Measurements from ENCODE around the gene FOXF1. TPM values are rescaled to one million over a fixed set of nuclear protein-coding genes. Genes with fewer than 3 reads are reported as not detected.
A peak's percentile ranks its signal among the peaks of the same experiment; 100 is the strongest.

FOXF1 gene
- total RNA-seq, 1 experiment from 2014 or later = not detected

DNA sequence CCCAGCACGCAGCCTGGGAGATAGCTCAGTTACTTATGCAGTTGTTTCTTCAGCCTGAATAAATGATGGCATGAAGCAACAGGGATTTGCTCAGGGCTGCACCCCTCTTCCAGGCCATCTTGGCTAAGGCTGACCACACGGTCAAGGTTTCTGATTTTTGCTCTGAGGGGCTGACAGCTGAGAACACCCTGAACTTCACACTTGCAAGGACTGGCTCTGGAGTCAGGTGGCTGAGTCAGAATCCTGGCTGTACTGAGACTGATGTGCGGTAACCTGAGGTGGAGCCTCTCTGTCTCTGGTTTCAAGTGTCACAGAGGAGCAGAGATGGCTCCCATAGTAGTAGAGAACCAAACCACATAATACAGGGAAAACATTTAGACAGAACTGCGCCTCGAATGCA, 40.0 kb downstream of the FOXF1 start (continued):
- TF ChIP-seq, protein P1, sequence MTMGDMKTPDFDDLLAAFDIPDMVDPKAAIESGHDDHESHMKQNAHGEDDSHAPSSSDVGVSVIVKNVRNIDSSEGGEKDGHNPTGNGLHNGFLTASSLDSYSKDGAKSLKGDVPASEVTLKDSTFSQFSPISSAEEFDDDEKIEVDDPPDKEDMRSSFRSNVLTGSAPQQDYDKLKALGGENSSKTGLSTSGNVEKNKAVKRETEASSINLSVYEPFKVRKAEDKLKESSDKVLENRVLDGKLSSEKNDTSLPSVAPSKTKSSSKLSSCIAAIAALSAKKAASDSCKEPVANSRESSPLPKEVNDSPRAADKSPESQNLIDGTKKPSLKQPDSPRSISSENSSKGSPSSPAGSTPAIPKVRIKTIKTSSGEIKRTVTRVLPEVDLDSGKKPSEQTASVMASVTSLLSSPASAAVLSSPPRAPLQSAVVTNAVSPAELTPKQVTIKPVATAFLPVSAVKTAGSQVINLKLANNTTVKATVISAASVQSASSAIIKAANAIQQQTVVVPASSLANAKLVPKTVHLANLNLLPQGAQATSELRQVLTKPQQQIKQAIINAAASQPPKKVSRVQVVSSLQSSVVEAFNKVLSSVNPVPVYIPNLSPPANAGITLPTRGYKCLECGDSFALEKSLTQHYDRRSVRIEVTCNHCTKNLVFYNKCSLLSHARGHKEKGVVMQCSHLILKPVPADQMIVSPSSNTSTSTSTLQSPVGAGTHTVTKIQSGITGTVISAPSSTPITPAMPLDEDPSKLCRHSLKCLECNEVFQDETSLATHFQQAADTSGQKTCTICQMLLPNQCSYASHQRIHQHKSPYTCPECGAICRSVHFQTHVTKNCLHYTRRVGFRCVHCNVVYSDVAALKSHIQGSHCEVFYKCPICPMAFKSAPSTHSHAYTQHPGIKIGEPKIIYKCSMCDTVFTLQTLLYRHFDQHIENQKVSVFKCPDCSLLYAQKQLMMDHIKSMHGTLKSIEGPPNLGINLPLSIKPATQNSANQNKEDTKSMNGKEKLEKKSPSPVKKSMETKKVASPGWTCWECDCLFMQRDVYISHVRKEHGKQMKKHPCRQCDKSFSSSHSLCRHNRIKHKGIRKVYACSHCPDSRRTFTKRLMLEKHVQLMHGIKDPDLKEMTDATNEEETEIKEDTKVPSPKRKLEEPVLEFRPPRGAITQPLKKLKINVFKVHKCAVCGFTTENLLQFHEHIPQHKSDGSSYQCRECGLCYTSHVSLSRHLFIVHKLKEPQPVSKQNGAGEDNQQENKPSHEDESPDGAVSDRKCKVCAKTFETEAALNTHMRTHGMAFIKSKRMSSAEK (CRISPR knock-in tag; IDR thresholded peaks at IDR 0.05; ENCODE audit: borderline replicate concordance) = no peak
- TF ChIP-seq TEAD4 (CRISPR knock-in tag; IDR thresholded peaks at IDR 0.05) (no peak), ELF4 (CRISPR knock-in tag; IDR thresholded peaks at IDR 0.05; ENCODE audit: low read depth) (no peak), TP53 (CRISPR knock-in tag; IDR thresholded peaks at IDR 0.05) (no peak)

DNA sequence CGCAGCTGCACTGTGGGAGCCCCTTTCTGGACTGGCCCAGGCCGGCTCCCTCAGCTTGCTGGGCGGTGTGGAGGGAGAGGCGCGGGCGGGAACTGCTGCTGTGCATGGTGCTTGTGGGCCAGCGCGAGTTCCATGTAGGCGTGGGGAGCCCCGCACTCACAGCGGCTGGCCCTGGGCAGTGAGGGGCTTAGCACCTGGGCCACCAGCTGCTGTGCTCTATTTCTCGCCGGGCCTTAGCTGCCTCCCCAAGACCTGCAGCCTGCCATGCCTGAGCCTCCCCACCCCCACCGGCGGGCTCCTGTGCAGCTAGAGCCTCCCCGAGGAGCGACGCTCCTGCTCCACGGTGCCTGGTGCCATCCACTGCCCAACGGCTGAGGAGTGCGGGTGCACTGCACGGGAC, 43.0 kb downstream of the FOXF1 start:
- Mint-ChIP-seq H3K9me3 (no peaks in the 10 kb centered on the region), H3K36me3 (0 out of 2 replicates have a peak, but pooled peaks cover under 1% of the 10 kb centered on the region), H3K4me1 (peaks cover 9% of the 10 kb centered on the region; the same call in 1 of the 2 replicates), H3K27me3 (ENCODE audit: low read depth) (no peaks in the 10 kb centered on the region), H3K27ac (no peak overlapping the region), H3K4me3 (0 out of 2 replicates have a peak overlapping the region, but pooled peaks have one; percentile 94)
- DNase-seq (ENCODE audit: low spot score) (no peak), ATAC-seq (no peak)
- ChIA-PET POLR2A (interaction anchor here (0.6 kb wide), 1 partner anchor 830 kb away, joined by 7 read pairs; no protein-coding TSS in a partner anchor), CTCF (no interaction called here)
- TF ChIP-seq HMGA2 (CRISPR knock-in tag; IDR thresholded peaks at IDR 0.05) (no peak), GABPB1 (CRISPR knock-in tag; IDR thresholded peaks at IDR 0.05) (no peak), NR3C1 (CRISPR knock-in tag; conservative IDR thresholded peaks at IDR 0.05; ENCODE audit: low read depth) (no peak), ZNF219 (CRISPR knock-in tag; IDR thresholded peaks at IDR 0.05; ENCODE audit: borderline replicate concordance) (no peak), MYBL2 (CRISPR knock-in tag; IDR thresholded peaks at IDR 0.05) (no peak), GRHL2 (CRISPR knock-in tag; IDR thresholded peaks at IDR 0.05; ENCODE audit: insufficient replicate concordance, severe bottlenecking) (no peak), RORB (CRISPR knock-in tag; IDR thresholded peaks at IDR 0.05) (no peak), NFATC4 (CRISPR knock-in tag; IDR thresholded peaks at IDR 0.05) (no peak), GTF2I (CRISPR knock-in tag; conservative IDR thresholded peaks at IDR 0.05) (no peak), ZBTB21 (CRISPR knock-in tag; IDR thresholded peaks at IDR 0.05; ENCODE audit: borderline replicate concordance) (no peak), CREM (CRISPR knock-in tag; IDR thresholded peaks at IDR 0.05) (no peak)
- TF ChIP-seq, protein P2, sequence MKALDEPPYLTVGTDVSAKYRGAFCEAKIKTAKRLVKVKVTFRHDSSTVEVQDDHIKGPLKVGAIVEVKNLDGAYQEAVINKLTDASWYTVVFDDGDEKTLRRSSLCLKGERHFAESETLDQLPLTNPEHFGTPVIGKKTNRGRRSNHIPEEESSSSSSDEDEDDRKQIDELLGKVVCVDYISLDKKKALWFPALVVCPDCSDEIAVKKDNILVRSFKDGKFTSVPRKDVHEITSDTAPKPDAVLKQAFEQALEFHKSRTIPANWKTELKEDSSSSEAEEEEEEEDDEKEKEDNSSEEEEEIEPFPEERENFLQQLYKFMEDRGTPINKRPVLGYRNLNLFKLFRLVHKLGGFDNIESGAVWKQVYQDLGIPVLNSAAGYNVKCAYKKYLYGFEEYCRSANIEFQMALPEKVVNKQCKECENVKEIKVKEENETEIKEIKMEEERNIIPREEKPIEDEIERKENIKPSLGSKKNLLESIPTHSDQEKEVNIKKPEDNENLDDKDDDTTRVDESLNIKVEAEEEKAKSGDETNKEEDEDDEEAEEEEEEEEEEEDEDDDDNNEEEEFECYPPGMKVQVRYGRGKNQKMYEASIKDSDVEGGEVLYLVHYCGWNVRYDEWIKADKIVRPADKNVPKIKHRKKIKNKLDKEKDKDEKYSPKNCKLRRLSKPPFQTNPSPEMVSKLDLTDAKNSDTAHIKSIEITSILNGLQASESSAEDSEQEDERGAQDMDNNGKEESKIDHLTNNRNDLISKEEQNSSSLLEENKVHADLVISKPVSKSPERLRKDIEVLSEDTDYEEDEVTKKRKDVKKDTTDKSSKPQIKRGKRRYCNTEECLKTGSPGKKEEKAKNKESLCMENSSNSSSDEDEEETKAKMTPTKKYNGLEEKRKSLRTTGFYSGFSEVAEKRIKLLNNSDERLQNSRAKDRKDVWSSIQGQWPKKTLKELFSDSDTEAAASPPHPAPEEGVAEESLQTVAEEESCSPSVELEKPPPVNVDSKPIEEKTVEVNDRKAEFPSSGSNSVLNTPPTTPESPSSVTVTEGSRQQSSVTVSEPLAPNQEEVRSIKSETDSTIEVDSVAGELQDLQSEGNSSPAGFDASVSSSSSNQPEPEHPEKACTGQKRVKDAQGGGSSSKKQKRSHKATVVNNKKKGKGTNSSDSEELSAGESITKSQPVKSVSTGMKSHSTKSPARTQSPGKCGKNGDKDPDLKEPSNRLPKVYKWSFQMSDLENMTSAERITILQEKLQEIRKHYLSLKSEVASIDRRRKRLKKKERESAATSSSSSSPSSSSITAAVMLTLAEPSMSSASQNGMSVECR (CRISPR knock-in tag; IDR thresholded peaks at IDR 0.05; ENCODE audit: borderline replicate concordance) = no peak
- TF ChIP-seq, protein P3, sequence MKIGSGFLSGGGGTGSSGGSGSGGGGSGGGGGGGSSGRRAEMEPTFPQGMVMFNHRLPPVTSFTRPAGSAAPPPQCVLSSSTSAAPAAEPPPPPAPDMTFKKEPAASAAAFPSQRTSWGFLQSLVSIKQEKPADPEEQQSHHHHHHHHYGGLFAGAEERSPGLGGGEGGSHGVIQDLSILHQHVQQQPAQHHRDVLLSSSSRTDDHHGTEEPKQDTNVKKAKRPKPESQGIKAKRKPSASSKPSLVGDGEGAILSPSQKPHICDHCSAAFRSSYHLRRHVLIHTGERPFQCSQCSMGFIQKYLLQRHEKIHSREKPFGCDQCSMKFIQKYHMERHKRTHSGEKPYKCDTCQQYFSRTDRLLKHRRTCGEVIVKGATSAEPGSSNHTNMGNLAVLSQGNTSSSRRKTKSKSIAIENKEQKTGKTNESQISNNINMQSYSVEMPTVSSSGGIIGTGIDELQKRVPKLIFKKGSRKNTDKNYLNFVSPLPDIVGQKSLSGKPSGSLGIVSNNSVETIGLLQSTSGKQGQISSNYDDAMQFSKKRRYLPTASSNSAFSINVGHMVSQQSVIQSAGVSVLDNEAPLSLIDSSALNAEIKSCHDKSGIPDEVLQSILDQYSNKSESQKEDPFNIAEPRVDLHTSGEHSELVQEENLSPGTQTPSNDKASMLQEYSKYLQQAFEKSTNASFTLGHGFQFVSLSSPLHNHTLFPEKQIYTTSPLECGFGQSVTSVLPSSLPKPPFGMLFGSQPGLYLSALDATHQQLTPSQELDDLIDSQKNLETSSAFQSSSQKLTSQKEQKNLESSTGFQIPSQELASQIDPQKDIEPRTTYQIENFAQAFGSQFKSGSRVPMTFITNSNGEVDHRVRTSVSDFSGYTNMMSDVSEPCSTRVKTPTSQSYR (CRISPR knock-in tag; IDR thresholded peaks at IDR 0.05) = no peak
- TF ChIP-seq, protein P4, sequence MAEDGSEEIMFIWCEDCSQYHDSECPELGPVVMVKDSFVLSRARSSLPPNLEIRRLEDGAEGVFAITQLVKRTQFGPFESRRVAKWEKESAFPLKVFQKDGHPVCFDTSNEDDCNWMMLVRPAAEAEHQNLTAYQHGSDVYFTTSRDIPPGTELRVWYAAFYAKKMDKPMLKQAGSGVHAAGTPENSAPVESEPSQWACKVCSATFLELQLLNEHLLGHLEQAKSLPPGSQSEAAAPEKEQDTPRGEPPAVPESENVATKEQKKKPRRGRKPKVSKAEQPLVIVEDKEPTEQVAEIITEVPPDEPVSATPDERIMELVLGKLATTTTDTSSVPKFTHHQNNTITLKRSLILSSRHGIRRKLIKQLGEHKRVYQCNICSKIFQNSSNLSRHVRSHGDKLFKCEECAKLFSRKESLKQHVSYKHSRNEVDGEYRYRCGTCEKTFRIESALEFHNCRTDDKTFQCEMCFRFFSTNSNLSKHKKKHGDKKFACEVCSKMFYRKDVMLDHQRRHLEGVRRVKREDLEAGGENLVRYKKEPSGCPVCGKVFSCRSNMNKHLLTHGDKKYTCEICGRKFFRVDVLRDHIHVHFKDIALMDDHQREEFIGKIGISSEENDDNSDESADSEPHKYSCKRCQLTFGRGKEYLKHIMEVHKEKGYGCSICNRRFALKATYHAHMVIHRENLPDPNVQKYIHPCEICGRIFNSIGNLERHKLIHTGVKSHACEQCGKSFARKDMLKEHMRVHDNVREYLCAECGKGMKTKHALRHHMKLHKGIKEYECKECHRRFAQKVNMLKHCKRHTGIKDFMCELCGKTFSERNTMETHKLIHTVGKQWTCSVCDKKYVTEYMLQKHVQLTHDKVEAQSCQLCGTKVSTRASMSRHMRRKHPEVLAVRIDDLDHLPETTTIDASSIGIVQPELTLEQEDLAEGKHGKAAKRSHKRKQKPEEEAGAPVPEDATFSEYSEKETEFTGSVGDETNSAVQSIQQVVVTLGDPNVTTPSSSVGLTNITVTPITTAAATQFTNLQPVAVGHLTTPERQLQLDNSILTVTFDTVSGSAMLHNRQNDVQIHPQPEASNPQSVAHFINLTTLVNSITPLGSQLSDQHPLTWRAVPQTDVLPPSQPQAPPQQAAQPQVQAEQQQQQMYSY (CRISPR knock-in tag; IDR thresholded peaks at IDR 0.05) = no peak
- TF ChIP-seq, protein P5, sequence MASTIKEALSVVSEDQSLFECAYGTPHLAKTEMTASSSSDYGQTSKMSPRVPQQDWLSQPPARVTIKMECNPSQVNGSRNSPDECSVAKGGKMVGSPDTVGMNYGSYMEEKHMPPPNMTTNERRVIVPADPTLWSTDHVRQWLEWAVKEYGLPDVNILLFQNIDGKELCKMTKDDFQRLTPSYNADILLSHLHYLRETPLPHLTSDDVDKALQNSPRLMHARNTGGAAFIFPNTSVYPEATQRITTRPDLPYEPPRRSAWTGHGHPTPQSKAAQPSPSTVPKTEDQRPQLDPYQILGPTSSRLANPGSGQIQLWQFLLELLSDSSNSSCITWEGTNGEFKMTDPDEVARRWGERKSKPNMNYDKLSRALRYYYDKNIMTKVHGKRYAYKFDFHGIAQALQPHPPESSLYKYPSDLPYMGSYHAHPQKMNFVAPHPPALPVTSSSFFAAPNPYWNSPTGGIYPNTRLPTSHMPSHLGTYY (CRISPR knock-in tag; IDR thresholded peaks at IDR 0.05) = no peak
- TF ChIP-seq, protein P6, sequence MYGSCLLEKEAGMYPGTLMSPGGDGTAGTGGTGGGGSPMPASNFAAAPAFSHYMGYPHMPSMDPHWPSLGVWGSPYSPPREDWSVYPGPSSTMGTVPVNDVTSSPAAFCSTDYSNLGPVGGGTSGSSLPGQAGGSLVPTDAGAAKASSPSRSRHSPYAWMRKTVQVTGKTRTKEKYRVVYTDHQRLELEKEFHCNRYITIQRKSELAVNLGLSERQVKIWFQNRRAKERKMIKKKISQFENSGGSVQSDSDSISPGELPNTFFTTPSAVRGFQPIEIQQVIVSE (CRISPR knock-in tag; IDR thresholded peaks at IDR 0.05; ENCODE audit: borderline replicate concordance) = no peak

Measured in WTC11 (cell line).